WI38 (cell line): ENCODE results near the gene KRT16.
"Not testable (repeated sequence)": the region's sequence is repeated elsewhere in the genome, so short reads cannot be mapped to it uniquely, and the experiment has no call there.

Experiments used
- H3K4me3 ChIP-seq: 2 replicates; pipeline ENCODE4 v1.5.1; 2011; ENCODE audit warnings: low read depth, mild to moderate bottlenecking, control low read depth, low read length
- CTCF ChIP-seq: IDR thresholded peaks from 2 replicates; pipeline ENCODE4 v1.5.1; 2012; ENCODE audit warnings: low read depth, mild to moderate bottlenecking, control low read depth, low read length

KRT16 gene

GRCh38 chr17:41586863-41587495 is 25.6 kb downstream of the KRT16 start, which contains the start of gene KRT14:
Gene KRT14, minus strand, starts transcription at chr17:41586895. Its CDS starts 61 bp downstream, at chr17:41586834.
- no peak within 1 kb of the TSS for H3K4me3 ChIP-seq
- TF ChIP-seq CTCF: no peak

- TF ChIP-seq CTCF: no peak
- no peak overlapping the region for H3K4me3 ChIP-seq
Observed at GRCh38 chr17:41585301-41586056, 27.1 kb downstream of the KRT16 start.

- not testable (repeated sequence) for H3K4me3 ChIP-seq
Observed at GRCh38 chr17:41584331-41584927, 28.1 kb downstream of the KRT16 start.

GRCh38 chr17:41583137-41584127 is 29.1 kb downstream of the KRT16 start:
- TF ChIP-seq CTCF: no peak
- H3K4me3 ChIP-seq: no peak overlapping the region

GRCh38 chr17:41582061-41582968 is 30.3 kb downstream of the KRT16 start:
- H3K4me3 ChIP-seq: not testable (repeated sequence)

- no peak for TF ChIP-seq CTCF
- no peak overlapping the region for H3K4me3 ChIP-seq
Observed at GRCh38 chr17:41581366-41582060, 31.1 kb downstream of the KRT16 start.

- H3K4me3 ChIP-seq: no peak overlapping the region
- TF ChIP-seq CTCF: no peak
Observed at GRCh38 chr17:41580687-41581365, 31.7 kb downstream of the KRT16 start.
